Neural cell (in vitro differentiated cells): ENCODE data around the gene LURAP1L.

Experiments
- CTCF ChIP-seq: fragments of 450-650 bp; IDR thresholded peaks from 2 replicates; pipeline ENCODE4 v1.5.1; 2014; ENCODE audit warnings: antibody characterized with exemption, mild to moderate bottlenecking, moderate library complexity; ENCODE audit not compliant: poor library complexity, severe bottlenecking
- TAF1 ChIP-seq: IDR thresholded peaks from 2 replicates; pipeline ENCODE4 v1.6.1; 2012; ENCODE audit warnings: low read depth

- no peak for TF ChIP-seq CTCF
- no peak for TF ChIP-seq TAF1
These were observed 15.2 kb downstream of the LURAP1L start for GRCh38 chr9:12790001-12790400.
